A549 (cell line): ENCODE measurements around the gene MRPS5. TPM values are rescaled to one million over a fixed set of nuclear protein-coding genes. Genes with fewer than 3 reads are reported as not detected.

Experiments
- ATAC-seq, 2 experiments: fragments of 200-7000 bp in 1 of 2; fragments of >200 bp in 1 of 2; cut with Nextera tagmentation in 1 of 2; cut with Tn5 transposase in 1 of 2; 3 replicates each; pipeline versions ENCODE4 v1.8.0 to v1.9.1; 2018 to 2020; ENCODE audit warnings: mild to moderate bottlenecking in 1 of 2, moderate library complexity in 1 of 2
- CTCF ChIA-PET: fragments of 300-600 bp; sonication (Branson Sonifier 250); formaldehyde crosslinking; extraction: SDS; loops from one replicate; lab custom pipeline; 2021; ENCODE audit warnings: antibody characterized with exemption, inconsistent platforms; lab: Yijun Ruan, JAX
- POLR2A ChIA-PET: fragments of 350-600 bp; formaldehyde crosslinking; extraction: SDS; loops from one replicate; lab custom pipeline; 2021; ENCODE audit warnings: antibody characterized with exemption, inconsistent platforms; lab: Yijun Ruan, JAX
- DNase-seq, 2 experiments: peaks; one replicate each; pipeline versions ENCODE4 v3.0.0 to v3.0.0-alpha.2; 2011 to 2016; ENCODE audit warnings: low read depth in 1 of 2, low spot score in 1 of 2
- FAIRE-seq: peaks from 2 replicates; lab custom pipeline; 2011; peaks lifted over from hg19 to GRCh38; lab: Jason Lieb, UNC
- H3K27ac ChIP-seq, 2 experiments: fragments of >200 bp; sonication (Bioruptor Twin); formaldehyde crosslinking; 3 replicates each; pipeline ENCODE4 v1.5.1; 2016 to 2017
- H3K4me1 ChIP-seq: fragments of >200 bp; sonication (Bioruptor Twin); formaldehyde crosslinking; 3 replicates; pipeline ENCODE4 v1.6.1; 2016
- H3K4me2 ChIP-seq: fragments of >200 bp; sonication (Bioruptor Twin); formaldehyde crosslinking; 3 replicates; pipeline ENCODE4 v1.6.1; 2016
- H3K4me3 ChIP-seq: fragments of >200 bp; sonication (Bioruptor Twin); formaldehyde crosslinking; 3 replicates; pipeline ENCODE4 v1.5.1; 2016
- H3K9me3 ChIP-seq: fragments of >200 bp; sonication (Bioruptor Twin); formaldehyde crosslinking; 3 replicates; pipeline ENCODE4 v1.6.1; 2016
- BCL3 ChIP-seq: fragments of >200 bp; sonication (Bioruptor Twin); formaldehyde crosslinking; IDR thresholded peaks from 3 replicates; pipeline ENCODE4 v1.6.1; 2016
- BHLHE40 ChIP-seq: IDR thresholded peaks from 2 replicates; pipeline ENCODE4 v1.6.1; 2012; ENCODE audit warnings: low read depth, low read length, inconsistent platforms
- CHD2 ChIP-seq: fragments of 150-350 bp; IDR thresholded peaks from 2 replicates; pipeline ENCODE4 v1.6.1; 2014; ENCODE audit warnings: low read length; ENCODE audit not compliant: partially characterized antibody
- EHF ChIP-seq: fragments of 250-450 bp; sonication (Bioruptor Pico); IDR thresholded peaks from 2 replicates; pipeline ENCODE4 v1.5.0; 2020; ENCODE audit warnings: mild to moderate bottlenecking
- ELK1 ChIP-seq: fragments of 150-350 bp; IDR thresholded peaks from 2 replicates; pipeline ENCODE4 v1.6.1; 2014; ENCODE audit warnings: low read depth, mild to moderate bottlenecking, low read length
- EP300 ChIP-seq, 2 experiments: fragments of >200 bp; sonication (Bioruptor Twin); formaldehyde crosslinking; IDR thresholded peaks; 2 replicates in 1 of 2; 3 replicates in 1 of 2; pipeline ENCODE4 v1.6.1; 2016 to 2017
- ESRRA ChIP-seq: fragments of 150-350 bp; IDR thresholded peaks from 2 replicates; pipeline ENCODE4 v1.6.1; 2014; ENCODE audit warnings: mild to moderate bottlenecking, low read length, borderline replicate concordance
- FOSB ChIP-seq: fragments of 250-450 bp; sonication (Bioruptor Pico); IDR thresholded peaks from 2 replicates; pipeline ENCODE4 v1.5.0; 2020; ENCODE audit warnings: mild to moderate bottlenecking, moderate library complexity
- HOXA7 ChIP-seq: fragments of 250-450 bp; sonication (Bioruptor Pico); IDR thresholded peaks from 2 replicates; pipeline ENCODE4 v1.5.0; 2020; ENCODE audit warnings: mild to moderate bottlenecking, moderate library complexity
- HOXB13 ChIP-seq: fragments of 250-450 bp; sonication (Bioruptor Pico); IDR thresholded peaks from 2 replicates; pipeline ENCODE4 v1.5.0; 2020; ENCODE audit warnings: low read depth, mild to moderate bottlenecking, moderate library complexity
- JUN ChIP-seq, 2 experiments: fragments of >200 bp; sonication (Bioruptor Twin); formaldehyde crosslinking; IDR thresholded peaks; 2 replicates in 1 of 2; 3 replicates in 1 of 2; pipeline ENCODE4 v1.6.1; 2016 to 2017
- JUNB ChIP-seq: fragments of >200 bp; sonication (Bioruptor Twin); formaldehyde crosslinking; IDR thresholded peaks from 2 replicates; pipeline ENCODE4 v1.6.1; 2016
- KDM1A ChIP-seq: fragments of 200-600 bp; sonication (generic); IDR thresholded peaks from 2 replicates; pipeline ENCODE4 v1.6.1; 2016; ENCODE audit warnings: low read depth, mild to moderate bottlenecking
- KDM5A ChIP-seq: fragments of 200-600 bp; sonication (generic); IDR thresholded peaks from 2 replicates; pipeline ENCODE4 v1.6.1; 2016; ENCODE audit warnings: antibody characterized with exemption, mild to moderate bottlenecking
- MAFK ChIP-seq: fragments of 450-650 bp; IDR thresholded peaks from 2 replicates; pipeline ENCODE4 v1.6.1; 2014; ENCODE audit not compliant: partially characterized antibody
- NR3C1 ChIP-seq: fragments of >200 bp; sonication (Bioruptor Twin); formaldehyde crosslinking; IDR thresholded peaks from 3 replicates; pipeline ENCODE4 v1.6.1; 2017
- PHF8 ChIP-seq: fragments of 200-600 bp; sonication (generic); IDR thresholded peaks from 2 replicates; pipeline ENCODE4 v1.6.1; 2016; ENCODE audit warnings: low read depth, mild to moderate bottlenecking, antibody characterized with exemption, moderate library complexity, borderline replicate concordance
- POLR2AphosphoS2 ChIP-seq: conservative IDR thresholded peaks from 2 replicates; pipeline ENCODE4 v1.6.1; 2012; ENCODE audit warnings: low read length, improper control_type of control experiment, inconsistent platforms
- RAD21 ChIP-seq, 2 experiments: fragments of >200 bp in 1 of 2; sonication (Bioruptor Twin) in 1 of 2; formaldehyde crosslinking in 1 of 2; IDR thresholded peaks in 1 of 2; conservative IDR thresholded peaks in 1 of 2; 2 replicates in 1 of 2; 3 replicates in 1 of 2; pipeline ENCODE4 v1.6.1; 2012 to 2018; ENCODE audit warnings: inconsistent platforms in 1 of 2
- RARB ChIP-seq: fragments of 250-450 bp; sonication (Bioruptor Pico); IDR thresholded peaks from 2 replicates; pipeline ENCODE4 v1.8.0; 2021; ENCODE audit warnings: mild to moderate bottlenecking, moderate library complexity
- RCOR1 ChIP-seq: fragments of 150-350 bp; IDR thresholded peaks from 2 replicates; pipeline ENCODE4 v1.6.1; 2014; ENCODE audit warnings: antibody characterized with exemption, low read length, low read depth
- RFX5 ChIP-seq: fragments of 450-650 bp; IDR thresholded peaks from 2 replicates; pipeline ENCODE4 v1.7.1; 2014; ENCODE audit warnings: antibody characterized with exemption, mild to moderate bottlenecking, moderate library complexity
- SMC3 ChIP-seq: fragments of >200 bp; sonication (Bioruptor Twin); formaldehyde crosslinking; IDR thresholded peaks from 3 replicates; pipeline ENCODE4 v1.6.1; 2018; ENCODE audit warnings: inconsistent platforms
- SREBF2 ChIP-seq: fragments of 450-650 bp; IDR thresholded peaks from 2 replicates; pipeline ENCODE4 v1.6.1; 2014; ENCODE audit warnings: mild to moderate bottlenecking, moderate library complexity
- TP53 ChIP-seq: fragments of 250-450 bp; sonication (Bioruptor Pico); IDR thresholded peaks from 2 replicates; pipeline ENCODE4 v1.5.0; 2021; ENCODE audit warnings: mild to moderate bottlenecking, moderate library complexity
- WGBS: methylation state at CpG from one replicate; pipeline ENCODE4 v1.1.6; 2017; ENCODE audit errors: missing lambda C conversion rate; 5-methylcytosine and 5-hydroxymethylcytosine counted together
- polyA plus RNA-seq, 4 experiments: library from polyadenylated mRNA; depleted of rRNA in 3 of 4; stranded (reverse); fragments of >200 nt; fragmentation: RNase III in 1 of 4; extraction: RNeasy Plus Mini Kit Qiagen cat#74134 plus additional on column Dnase treatment in 1 of 4; gene quantifications; 2 replicates in 3 of 4; 3 replicates in 1 of 4; pipeline ENCODE4 v1.2.3, GENCODE V29; 2011 to 2017
- TF ChIP-seq, protein P1 (sequence below): fragments of >200 bp; sonication (Bioruptor Twin); formaldehyde crosslinking; IDR thresholded peaks from 2 replicates; pipeline ENCODE4 v1.6.1; 2016
- TF ChIP-seq, protein P2 (sequence below): fragments of 250-450 bp; sonication (Bioruptor Pico); IDR thresholded peaks from 2 replicates; pipeline ENCODE4 v1.5.0; 2021; ENCODE audit warnings: mild to moderate bottlenecking, moderate library complexity, borderline replicate concordance
- TF ChIP-seq, protein P3 (sequence below): fragments of 250-450 bp; sonication (Bioruptor Pico); IDR thresholded peaks from 2 replicates; pipeline ENCODE4 v1.5.0; 2020; ENCODE audit warnings: low read depth, mild to moderate bottlenecking, moderate library complexity

Gene MRPS5
- polyA plus RNA-seq, 2 of the 4 experiments (the other 2 are of a cell fraction) = 103 to 123 TPM

DNA sequence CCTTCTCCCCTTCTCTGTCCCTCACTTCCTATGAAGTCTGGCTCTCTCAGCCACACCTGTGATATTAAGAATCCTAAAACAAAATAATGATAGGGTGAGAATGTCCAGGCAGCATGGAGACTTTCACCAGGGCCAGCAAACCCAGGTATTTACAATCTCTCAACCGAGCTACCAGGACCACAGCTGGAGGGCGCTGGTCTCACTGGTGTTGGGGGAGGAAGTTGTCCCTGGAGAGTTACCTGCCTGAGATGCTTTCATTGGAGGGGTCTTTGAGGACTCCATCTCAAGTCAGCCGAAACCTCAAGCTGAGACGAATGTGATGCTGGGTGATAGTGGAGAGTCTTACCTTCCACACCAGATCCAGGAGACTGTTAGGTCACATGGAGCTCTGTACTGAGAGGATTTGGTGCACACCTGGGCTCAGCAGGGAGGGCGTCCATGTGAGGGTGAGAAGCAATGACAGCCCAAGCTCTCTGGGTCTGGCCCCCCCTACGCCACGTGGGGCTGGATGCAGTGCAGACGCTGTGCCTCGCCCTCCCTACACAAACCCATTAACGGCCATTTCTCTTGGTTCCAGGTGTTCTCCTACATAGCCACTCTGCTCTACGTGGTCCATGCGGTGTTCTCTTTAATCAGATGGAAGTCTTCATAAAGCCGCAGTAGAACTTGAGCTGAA, 68.7 kb downstream of the MRPS5 start:
- DNase-seq = no peak
- no peak overlapping the region for H3K27ac ChIP-seq
- TF ChIP-seq FOSB (no peak), HOXB13 (CRISPR knock-in tag) (no peak), TP53 (no peak), CHD2 (no peak), EHF (CRISPR knock-in tag) (no peak), HOXA7 (CRISPR knock-in tag) (no peak), EP300 (IDR thresholded peaks at IDR 0.05) (no peak), JUNB (no peak), ELK1 (no peak), MAFK (no peak), JUN (IDR thresholded peaks at IDR 0.05) (no peak), POLR2AphosphoS2 (no peak), RFX5 (no peak), SMC3 (no peak), RCOR1 (no peak), KDM5A (no peak), BCL3 (no peak), PHF8 (no peak), SREBF2 (no peak)
- TF ChIP-seq, protein P1, sequence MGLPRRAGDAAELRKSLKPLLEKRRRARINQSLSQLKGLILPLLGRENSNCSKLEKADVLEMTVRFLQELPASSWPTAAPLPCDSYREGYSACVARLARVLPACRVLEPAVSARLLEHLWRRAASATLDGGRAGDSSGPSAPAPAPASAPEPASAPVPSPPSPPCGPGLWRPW = no peak
- TF ChIP-seq, all 56 proteins: peak for 0
- FAIRE-seq (no peak), ATAC-seq (no peak)
- 44% methylated on average over 13 of the region's 13 CpGs for WGBS
- ChIA-PET CTCF (interaction anchor here (0.8 to 6.1 kb wide), 7 partner anchors 10 to 66 kb away, joined by 3 to 45 read pairs (median 10); partner anchors contain the start of gene MAL), POLR2A (no interaction called here)
- Histone ChIP-seq H3K4me3 (no peak overlapping the region), H3K4me2 (no peak overlapping the region), H3K9me3 (no peaks in the 10 kb centered on the region; the same call in 2 of the 3 replicates), H3K4me1 (no peaks in the 10 kb centered on the region)

- H3K4me3 ChIP-seq = no peak overlapping the region
- no peak for ATAC-seq
- no peak for DNase-seq
- H3K27ac ChIP-seq = no peak overlapping the region
- POLR2A ChIA-PET = no interaction called here
- CTCF ChIA-PET = interaction anchor here (0.8 to 6.1 kb wide), 5 partner anchors 11 to 66 kb away, joined by 3 to 45 read pairs (median 24); partner anchors contain the start of gene MAL
- FAIRE-seq = no peak
- H3K4me1 ChIP-seq = no peaks in the 10 kb centered on the region
- H3K9me3 ChIP-seq = no peaks in the 10 kb centered on the region; the same call in 2 of the 3 replicates
- no peak overlapping the region for H3K4me2 ChIP-seq
- 38% methylated on average over 6 of the region's 6 CpGs for WGBS
- no peak for TF ChIP-seq RAD21 (conservative IDR thresholded peaks at IDR 0.05 in 1 of 2, IDR thresholded peaks at IDR 0.05 in 1 of 2)
- no peak for TF ChIP-seq KDM1A
- no peak for TF ChIP-seq ESRRA
- TF ChIP-seq RARB = no peak
- TF ChIP-seq, protein P2, sequence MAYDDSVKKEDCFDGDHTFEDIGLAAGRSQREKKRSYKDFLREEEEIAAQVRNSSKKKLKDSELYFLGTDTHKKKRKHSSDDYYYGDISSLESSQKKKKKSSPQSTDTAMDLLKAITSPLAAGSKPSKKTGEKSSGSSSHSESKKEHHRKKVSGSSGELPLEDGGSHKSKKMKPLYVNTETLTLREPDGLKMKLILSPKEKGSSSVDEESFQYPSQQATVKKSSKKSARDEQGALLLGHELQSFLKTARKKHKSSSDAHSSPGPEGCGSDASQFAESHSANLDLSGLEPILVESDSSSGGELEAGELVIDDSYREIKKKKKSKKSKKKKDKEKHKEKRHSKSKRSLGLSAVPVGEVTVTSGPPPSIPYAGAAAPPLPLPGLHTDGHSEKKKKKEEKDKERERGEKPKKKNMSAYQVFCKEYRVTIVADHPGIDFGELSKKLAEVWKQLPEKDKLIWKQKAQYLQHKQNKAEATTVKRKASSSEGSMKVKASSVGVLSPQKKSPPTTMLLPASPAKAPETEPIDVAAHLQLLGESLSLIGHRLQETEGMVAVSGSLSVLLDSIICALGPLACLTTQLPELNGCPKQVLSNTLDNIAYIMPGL (CRISPR knock-in tag) = no peak
- no peak for TF ChIP-seq BHLHE40
- TF ChIP-seq, protein P3, sequence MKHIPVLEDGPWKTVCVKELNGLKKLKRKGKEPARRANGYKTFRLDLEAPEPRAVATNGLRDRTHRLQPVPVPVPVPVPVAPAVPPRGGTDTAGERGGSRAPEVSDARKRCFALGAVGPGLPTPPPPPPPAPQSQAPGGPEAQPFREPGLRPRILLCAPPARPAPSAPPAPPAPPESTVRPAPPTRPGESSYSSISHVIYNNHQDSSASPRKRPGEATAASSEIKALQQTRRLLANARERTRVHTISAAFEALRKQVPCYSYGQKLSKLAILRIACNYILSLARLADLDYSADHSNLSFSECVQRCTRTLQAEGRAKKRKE (CRISPR knock-in tag) = no peak
- TF ChIP-seq RCOR1 = no peak
- no peak for TF ChIP-seq NR3C1
- TF ChIP-seq, protein P1 = no peak
- TF ChIP-seq, all 56 proteins: peak for 0
Measured at GRCh38 chr2:95052307-95052706, 69.3 kb downstream of the MRPS5 start.
